Activated CD4-positive, alpha-beta T cell treated with anti-CD3 and anti-CD28 coated beads, Interleukin-2, amount 10 ng/mL, durations not matched to agents 7 days and 5 days (primary cell): ENCODE results near the gene FAM131B. TPM values are rescaled to one million over a fixed set of nuclear protein-coding genes. Genes with fewer than 3 reads are reported as not detected.

Source experiments
- CTCF ChIA-PET: fragments of 350-600 bp; sonication (Branson Sonifier 250); formaldehyde crosslinking; loops from one replicate; lab custom pipeline; 2021; ENCODE audit warnings: antibody characterized with exemption; lab: Charles Lee
- POLR2A ChIA-PET: fragments of 350-600 bp; sonication (Branson Sonifier 250); formaldehyde crosslinking; loops from one replicate; lab custom pipeline; 2021; ENCODE audit warnings: antibody characterized with exemption; lab: Charles Lee
- DNase-seq: peaks from one replicate; pipeline ENCODE4 v3.0.0-alpha.2; 2020
- H3K27ac Mint-ChIP-seq: one replicate; pipeline ENCODE4 v1.8.0; 2021; ENCODE audit warnings: mild to moderate bottlenecking, moderate library complexity, mixed read lengths
- H3K27me3 Mint-ChIP-seq: one replicate; pipeline ENCODE4 v1.8.0; 2021; ENCODE audit warnings: mixed read lengths
- H3K36me3 Mint-ChIP-seq: one replicate; pipeline ENCODE4 v1.8.0; 2021; ENCODE audit warnings: low read depth, mixed read lengths
- H3K4me1 Mint-ChIP-seq: one replicate; pipeline ENCODE4 v1.8.0; 2021; ENCODE audit warnings: mixed read lengths
- H3K4me3 Mint-ChIP-seq: one replicate; pipeline ENCODE4 v1.8.0; 2021; ENCODE audit warnings: mild to moderate bottlenecking, moderate library complexity, mixed read lengths
- H3K9me3 Mint-ChIP-seq: one replicate; pipeline ENCODE4 v1.8.0; 2021; ENCODE audit warnings: mixed read lengths
- total RNA-seq, 2 experiments: library from RNA; stranded (reverse); gene quantifications; one replicate each; pipeline ENCODE4 v1.2.3, GENCODE V29; 2021

The FAM131B gene
- total RNA-seq, 2 experiments from 2014 or later: 0.29 to 0.30 TPM

DNA sequence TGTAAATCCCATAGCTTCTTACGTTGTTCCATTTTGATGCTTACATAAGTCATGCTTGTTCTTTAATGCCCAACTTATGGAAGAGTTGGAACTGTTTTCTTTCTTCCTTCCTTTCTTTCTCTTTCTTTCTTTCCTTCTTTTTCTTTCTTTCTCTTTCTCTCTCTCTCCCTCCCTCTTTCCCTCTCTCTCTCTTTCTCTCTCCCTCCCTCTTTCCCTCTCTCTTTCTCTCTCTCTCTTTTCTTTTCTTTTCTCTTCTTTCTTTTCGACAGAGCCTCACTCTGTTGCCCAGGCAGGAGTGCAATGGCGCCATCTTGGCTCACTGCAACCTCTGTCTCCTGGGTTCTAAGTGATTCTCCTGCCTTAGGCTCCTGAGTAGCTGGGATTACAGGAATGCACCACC lies 18.9 kb downstream of the FAM131B start:
- POLR2A ChIA-PET: no interaction called here

DNA sequence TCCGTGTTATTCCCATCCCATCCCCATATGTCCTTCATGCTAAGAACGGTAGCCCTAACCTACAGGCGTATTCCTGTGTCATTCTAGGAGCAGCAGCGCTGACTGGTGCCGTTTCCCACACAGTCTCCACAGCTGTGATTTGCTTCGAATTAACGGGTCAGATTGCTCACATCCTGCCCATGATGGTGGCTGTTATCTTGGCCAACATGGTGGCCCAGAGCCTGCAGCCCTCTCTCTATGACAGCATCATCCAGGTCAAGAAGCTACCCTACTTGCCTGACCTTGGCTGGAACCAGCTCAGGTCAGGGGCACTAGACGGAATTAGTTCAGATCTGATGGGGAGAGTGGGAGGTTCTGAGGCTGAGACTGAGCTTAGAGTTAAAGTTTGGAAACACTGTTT lies 20.7 kb downstream of the FAM131B start:
- ChIA-PET POLR2A (no interaction called here), CTCF (interaction anchor here (0.6 to 1.1 kb wide), 3 partner anchors 15 to 60 kb away, joined by 3 to 5 read pairs (median 4); no protein-coding TSS in a partner anchor)
- peaks cover 36% of the 10 kb centered on the region for H3K27me3 Mint-ChIP-seq
- DNase-seq: no peak
- no peak overlapping the region for H3K4me3 Mint-ChIP-seq
- H3K27ac Mint-ChIP-seq: no peak overlapping the region
- H3K9me3 Mint-ChIP-seq: no peaks in the 10 kb centered on the region
- H3K36me3 Mint-ChIP-seq: no peaks in the 10 kb centered on the region
- peaks cover 9% of the 10 kb centered on the region for H3K4me1 Mint-ChIP-seq

More for the DNA sequence above, 18.9 kb downstream of the FAM131B start:
- Mint-ChIP-seq H3K9me3 (no peaks in the 10 kb centered on the region), H3K4me1 (peaks cover 9% of the 10 kb centered on the region), H3K27ac (no peak overlapping the region), H3K4me3 (no peak overlapping the region), H3K27me3 (peaks cover 34% of the 10 kb centered on the region), H3K36me3 (no peaks in the 10 kb centered on the region)
- CTCF ChIA-PET: interaction anchor here (0.6 to 1.0 kb wide), 4 partner anchors 14 to 104 kb away, joined by 3 read pairs; no protein-coding TSS in a partner anchor
- no peak for DNase-seq

DNA sequence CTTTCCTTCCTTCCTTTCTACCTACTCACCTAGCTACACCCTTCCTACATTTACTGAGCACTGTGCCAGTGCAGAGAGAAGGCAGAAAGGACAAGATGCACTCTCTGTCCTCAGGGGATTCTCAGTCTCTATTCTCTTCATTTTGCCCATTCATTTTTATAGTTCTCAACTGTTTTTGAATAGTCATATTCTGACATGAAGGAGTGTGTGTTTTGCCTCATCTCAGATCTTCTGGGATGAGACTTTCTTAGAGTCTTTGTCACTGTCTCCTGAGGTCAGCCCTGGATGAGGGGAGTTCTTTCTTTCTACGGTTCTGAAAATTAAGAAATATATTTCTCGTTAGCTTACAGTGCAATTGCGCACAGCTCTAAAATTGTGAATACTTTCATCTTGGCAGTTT lies 25.3 kb downstream of the FAM131B start:
- H3K36me3 Mint-ChIP-seq: no peaks in the 10 kb centered on the region

DNA sequence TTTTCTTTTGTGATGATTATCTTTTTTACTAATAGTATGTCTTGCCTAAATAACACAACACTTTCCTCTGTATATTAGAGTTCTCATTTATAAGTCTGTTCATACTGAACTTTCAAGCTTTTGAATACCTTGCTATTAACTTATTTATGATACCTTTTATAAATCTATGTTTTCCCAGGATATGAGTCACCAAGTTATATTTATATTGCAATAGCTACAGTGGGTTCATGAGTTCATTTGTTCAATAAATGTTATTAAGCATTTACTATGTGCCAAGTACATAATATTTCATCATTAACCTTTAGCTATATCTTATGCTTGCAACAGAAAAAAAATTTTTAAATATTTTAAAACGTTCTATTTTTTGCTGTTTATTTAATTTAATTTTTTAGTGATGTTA lies 28.3 kb downstream of the FAM131B start:
- CTCF ChIA-PET: interaction anchor here (0.7 to 2.4 kb wide), 3 partner anchors 11 to 576 kb away, joined by 3 to 10 read pairs (median 7); no protein-coding TSS in a partner anchor
- Mint-ChIP-seq H3K36me3 (no peaks in the 10 kb centered on the region), H3K4me3 (no peak overlapping the region)

More for the DNA sequence above, 25.3 kb downstream of the FAM131B start:
- Mint-ChIP-seq H3K4me3 (no peak overlapping the region), H3K27me3 (peaks cover 42% of the 10 kb centered on the region), H3K27ac (no peak overlapping the region), H3K9me3 (no peaks in the 10 kb centered on the region), H3K4me1 (no peaks in the 10 kb centered on the region)
- DNase-seq: no peak
- CTCF ChIA-PET: interaction anchor here (0.6 to 1.4 kb wide), 5 partner anchors 8 to 97 kb away, joined by 3 to 5 read pairs (median 4); no protein-coding TSS in a partner anchor
- POLR2A ChIA-PET: no interaction called here

DNA sequence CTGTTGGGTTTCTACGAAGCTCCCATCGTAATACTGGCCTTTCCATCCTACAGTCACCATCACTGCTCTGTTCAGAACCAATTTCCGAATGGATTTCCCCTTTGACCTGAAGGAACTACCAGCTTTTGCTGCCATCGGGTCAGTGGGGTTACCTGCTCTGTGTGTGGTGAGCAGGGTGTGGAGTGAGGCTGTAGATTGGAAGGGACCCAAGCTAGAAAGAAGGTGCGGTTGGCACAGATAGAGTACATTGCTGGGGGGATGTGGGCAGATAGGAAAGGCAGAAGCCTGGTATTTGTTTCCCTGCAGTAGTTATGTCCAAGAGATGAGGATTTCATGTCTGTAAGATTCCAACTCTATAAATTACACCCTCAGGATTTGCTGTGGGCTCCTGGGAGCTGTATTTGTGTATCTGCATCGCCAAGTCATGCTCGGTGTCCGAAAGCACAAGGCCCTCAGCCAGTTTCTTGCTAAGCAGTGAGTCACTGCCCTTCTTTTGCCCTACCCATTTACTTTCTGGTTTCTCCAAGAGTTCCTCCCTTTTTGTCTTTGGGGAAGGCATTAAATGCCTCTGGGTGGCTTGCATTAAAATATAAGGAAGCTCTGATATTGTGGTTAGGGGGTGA lies 31.2 kb downstream of the FAM131B start:
- H3K27me3 Mint-ChIP-seq: peaks cover 24% of the 10 kb centered on the region
- no peaks in the 10 kb centered on the region for H3K9me3 Mint-ChIP-seq
- H3K4me3 Mint-ChIP-seq: no peak overlapping the region
- CTCF ChIA-PET: interaction anchor here (0.6 to 1.3 kb wide), 2 partner anchors 11 to 110 kb away, joined by 3 read pairs; no protein-coding TSS in a partner anchor
- H3K27ac Mint-ChIP-seq: no peak overlapping the region
- H3K4me1 Mint-ChIP-seq: peaks cover 2% of the 10 kb centered on the region
- no peaks in the 10 kb centered on the region for H3K36me3 Mint-ChIP-seq
- POLR2A ChIA-PET: no interaction called here
- no peak for DNase-seq

More for the DNA sequence above, 28.3 kb downstream of the FAM131B start:
- no peaks in the 10 kb centered on the region for H3K4me1 Mint-ChIP-seq
- H3K27ac Mint-ChIP-seq: no peak overlapping the region
- no peaks in the 10 kb centered on the region for H3K9me3 Mint-ChIP-seq
- peaks cover 37% of the 10 kb centered on the region for H3K27me3 Mint-ChIP-seq
- POLR2A ChIA-PET: no interaction called here
- no peak for DNase-seq

DNA sequence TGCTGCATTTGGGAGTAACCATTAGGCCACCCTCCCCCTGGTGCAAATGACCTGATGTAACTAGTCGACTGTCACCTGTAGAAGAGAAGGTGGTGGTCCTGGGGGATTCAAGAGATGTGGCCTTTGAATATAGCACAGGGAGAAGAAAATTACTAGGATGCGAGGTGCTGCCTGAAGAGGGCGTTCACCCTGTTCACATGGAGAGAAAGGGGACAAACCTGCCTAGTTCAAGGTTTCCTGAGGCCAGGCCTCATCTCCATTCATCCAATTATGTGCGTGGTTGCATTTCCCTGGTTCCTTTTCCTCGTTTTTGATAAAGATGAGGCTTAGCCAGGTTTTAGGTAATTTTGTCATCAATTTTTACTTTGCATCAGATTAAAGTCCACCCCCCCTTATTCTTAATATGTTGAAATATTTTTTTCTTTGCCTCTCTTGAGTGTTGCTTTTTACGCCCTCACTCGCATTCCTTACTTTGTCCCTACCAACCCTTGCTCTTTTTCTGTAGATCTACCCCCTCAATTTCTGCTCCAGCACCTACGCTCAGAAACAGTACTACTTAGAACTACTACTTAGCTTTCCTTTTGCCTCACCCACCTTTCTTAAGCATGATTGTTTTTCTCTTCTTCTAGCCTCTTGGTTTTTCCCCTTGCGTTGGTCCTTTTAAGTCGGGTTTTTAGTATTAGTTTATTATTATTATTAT lies 32.9 kb downstream of the FAM131B start:
- peaks cover 16% of the 10 kb centered on the region for H3K4me1 Mint-ChIP-seq
- H3K4me3 Mint-ChIP-seq: no peak overlapping the region
- DNase-seq: no peak
- ChIA-PET CTCF (interaction anchor here (1.2 kb wide), 1 partner anchor 93 kb away, joined by 3 read pairs; no protein-coding TSS in a partner anchor), POLR2A (no interaction called here)
- peaks cover 15% of the 10 kb centered on the region for H3K27me3 Mint-ChIP-seq
- H3K9me3 Mint-ChIP-seq: no peaks in the 10 kb centered on the region
- no peaks in the 10 kb centered on the region for H3K36me3 Mint-ChIP-seq
- H3K27ac Mint-ChIP-seq: no peak overlapping the region

DNA sequence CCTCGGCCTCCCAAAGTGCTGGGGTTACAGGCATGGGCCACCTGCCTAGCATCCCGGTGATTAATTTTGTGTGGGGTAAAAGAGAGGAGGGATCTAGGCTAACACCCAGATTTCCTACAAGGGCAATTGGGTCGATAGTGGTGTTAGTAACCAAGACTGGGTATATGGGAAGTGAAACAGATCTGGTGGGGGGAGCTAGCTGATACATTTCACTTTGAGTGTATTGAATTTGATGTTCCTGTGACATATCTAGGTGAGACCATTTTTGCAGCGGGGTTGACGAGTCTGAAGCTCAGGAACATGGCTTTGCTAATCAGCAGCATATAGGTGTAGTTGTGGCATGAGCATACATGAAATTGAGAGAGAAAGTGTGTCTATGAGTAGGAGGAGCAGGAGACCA lies 34.6 kb downstream of the FAM131B start:
- H3K4me1 Mint-ChIP-seq: peaks cover 16% of the 10 kb centered on the region
- CTCF ChIA-PET: interaction anchor here (0.7 to 1.9 kb wide), 2 partner anchors 9 kb away, joined by 3 to 4 read pairs; no protein-coding TSS in a partner anchor
- no peak overlapping the region for H3K27ac Mint-ChIP-seq
- no peak for DNase-seq
- H3K4me3 Mint-ChIP-seq: no peak overlapping the region
- H3K9me3 Mint-ChIP-seq: no peaks in the 10 kb centered on the region
- H3K27me3 Mint-ChIP-seq: peaks cover 10% of the 10 kb centered on the region
- POLR2A ChIA-PET: no interaction called here
- no peaks in the 10 kb centered on the region for H3K36me3 Mint-ChIP-seq

DNA sequence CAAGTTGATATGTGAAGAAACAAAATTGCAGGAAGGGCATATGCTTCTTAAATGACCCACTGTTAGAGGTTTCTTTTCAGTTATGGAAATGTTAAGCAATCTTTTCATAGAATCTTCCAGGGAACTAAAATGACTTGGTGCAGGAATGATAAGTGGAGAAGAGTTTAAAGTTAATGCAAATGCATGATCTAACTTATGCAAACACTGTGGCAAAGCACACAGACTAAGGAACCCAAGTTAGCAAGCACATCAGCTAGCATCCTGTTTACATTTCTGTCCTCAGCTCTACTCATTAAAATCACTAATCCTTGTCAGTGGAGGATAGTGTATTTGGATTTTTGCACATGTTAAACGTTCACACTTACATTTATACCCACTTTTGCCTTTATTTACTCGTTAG lies 37.3 kb downstream of the FAM131B start:
- DNase-seq: no peak
- Mint-ChIP-seq H3K27ac (peak overlapping the region; percentile 14), H3K36me3 (no peaks in the 10 kb centered on the region), H3K9me3 (no peaks in the 10 kb centered on the region), H3K4me1 (peaks cover 16% of the 10 kb centered on the region), H3K27me3 (peaks cover 7% of the 10 kb centered on the region), H3K4me3 (no peak overlapping the region)
- CTCF ChIA-PET: interaction anchor here (0.8 to 1.1 kb wide), 3 partner anchors 12 to 55 kb away, joined by 4 to 5 read pairs (median 4); no protein-coding TSS in a partner anchor
- POLR2A ChIA-PET: no interaction called here

DNA sequence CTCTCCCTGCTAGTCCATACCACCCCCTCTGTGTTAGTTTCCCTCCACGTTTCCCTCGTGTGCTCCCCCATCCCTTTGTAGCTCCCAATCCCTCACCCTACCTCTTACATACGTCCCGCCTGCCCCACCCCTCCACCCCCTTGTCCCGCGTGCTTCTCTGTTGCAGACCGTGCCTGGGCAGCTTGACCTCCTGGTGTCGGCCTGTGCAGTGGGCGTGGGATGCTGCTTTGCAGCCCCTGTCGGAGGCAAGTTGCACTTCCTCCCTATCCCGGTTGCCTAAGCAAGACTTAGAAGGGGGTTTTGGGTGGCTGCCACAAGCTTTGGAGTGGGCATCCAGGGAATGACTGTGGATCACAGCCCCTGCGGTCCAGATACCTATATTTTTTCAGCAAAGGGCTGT lies 38.9 kb downstream of the FAM131B start:
- no peak for DNase-seq
- H3K4me1 Mint-ChIP-seq: peaks cover 16% of the 10 kb centered on the region
- H3K27ac Mint-ChIP-seq: no peak overlapping the region
- no peak overlapping the region for H3K4me3 Mint-ChIP-seq
- no peaks in the 10 kb centered on the region for H3K36me3 Mint-ChIP-seq
- H3K27me3 Mint-ChIP-seq: peaks cover 10% of the 10 kb centered on the region
- ChIA-PET POLR2A (no interaction called here), CTCF (interaction anchor here (1.5 to 1.7 kb wide), 2 partner anchors 24 to 60 kb away, joined by 4 to 5 read pairs; partner anchors contain the start of gene GSTK1)
- H3K9me3 Mint-ChIP-seq: no peaks in the 10 kb centered on the region

DNA sequence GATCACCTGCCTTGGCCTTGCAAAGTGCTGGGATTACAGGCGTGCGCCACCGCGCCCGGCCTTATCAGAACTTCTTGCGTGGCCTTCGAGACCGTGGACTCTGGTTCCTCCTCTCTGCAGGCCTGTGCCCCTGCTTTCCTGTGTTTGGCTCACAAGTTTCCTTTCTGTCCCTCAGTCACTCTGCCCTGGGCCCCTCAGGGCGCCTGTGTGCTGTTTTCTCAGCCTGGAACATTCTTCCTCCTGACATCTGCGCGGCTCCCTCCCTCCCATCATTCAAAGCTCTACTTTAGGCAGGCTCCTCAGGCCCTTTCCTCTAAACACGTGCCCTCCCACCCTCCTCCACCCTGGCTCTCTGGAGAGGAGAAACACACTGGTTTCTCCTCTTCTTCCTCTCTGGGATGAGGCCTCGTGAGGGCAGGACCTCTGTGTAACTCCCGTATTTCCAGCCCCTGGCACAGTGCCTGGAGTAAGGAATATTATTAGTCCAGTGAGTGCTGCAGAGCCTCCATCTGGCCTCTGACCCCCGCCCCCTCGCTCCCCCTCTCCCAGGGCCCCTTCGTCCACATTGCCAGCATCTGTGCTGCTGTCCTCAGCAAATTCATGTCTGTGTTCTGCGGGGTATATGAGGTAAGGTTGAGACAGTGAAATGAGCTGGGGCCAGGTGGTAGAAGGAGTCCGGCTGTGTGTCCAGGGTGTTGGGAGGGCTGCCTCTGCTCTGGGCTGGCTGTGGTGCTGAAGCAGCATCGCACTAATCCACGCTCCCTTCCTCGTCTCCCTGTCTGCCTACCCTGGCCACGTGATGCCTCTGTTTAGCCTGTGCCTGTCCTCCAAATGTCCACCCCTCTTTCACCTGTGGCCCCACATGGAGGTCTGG lies 39.5 kb downstream of the FAM131B start:
- H3K9me3 Mint-ChIP-seq: no peaks in the 10 kb centered on the region
- H3K4me3 Mint-ChIP-seq: no peak overlapping the region
- H3K27me3 Mint-ChIP-seq: peaks cover 9% of the 10 kb centered on the region
- no peaks in the 10 kb centered on the region for H3K36me3 Mint-ChIP-seq
- H3K27ac Mint-ChIP-seq: peak overlapping the region; percentile 10
- peaks cover 16% of the 10 kb centered on the region for H3K4me1 Mint-ChIP-seq
- POLR2A ChIA-PET: no interaction called here
- DNase-seq: no peak
- CTCF ChIA-PET: interaction anchor here (1.7 kb wide), 1 partner anchor 23 kb away, joined by 5 read pairs; no protein-coding TSS in a partner anchor

DNA sequence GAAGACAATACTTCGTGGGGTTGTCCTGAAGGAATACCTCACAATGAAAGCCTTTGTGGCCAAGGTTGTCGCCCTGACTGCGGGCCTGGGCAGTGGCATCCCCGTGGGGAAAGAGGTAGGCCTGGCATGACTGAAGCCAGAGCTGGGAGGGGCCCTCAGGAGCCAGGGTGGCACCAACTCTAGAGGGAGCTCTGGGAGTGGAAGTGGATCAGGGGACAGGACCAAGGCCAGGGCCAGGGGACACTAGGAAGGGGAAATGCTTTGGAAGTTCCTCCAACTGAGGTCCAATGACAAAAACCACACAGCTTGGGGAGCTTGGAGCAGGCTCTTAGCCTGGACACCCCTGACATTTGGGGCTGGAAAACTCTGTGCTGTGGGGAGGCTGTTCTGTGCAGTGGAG lies 40.8 kb downstream of the FAM131B start:
- CTCF ChIA-PET: interaction anchor here (0.6 kb wide), 1 partner anchor 34 kb away, joined by 3 read pairs; the partner anchor contains the start of gene CASP2
- no peaks in the 10 kb centered on the region for H3K36me3 Mint-ChIP-seq
- POLR2A ChIA-PET: no interaction called here
- peaks cover 8% of the 10 kb centered on the region for H3K27me3 Mint-ChIP-seq
- peaks cover 18% of the 10 kb centered on the region for H3K4me1 Mint-ChIP-seq
- no peaks in the 10 kb centered on the region for H3K9me3 Mint-ChIP-seq
- DNase-seq: no peak
- no peak overlapping the region for H3K4me3 Mint-ChIP-seq
- H3K27ac Mint-ChIP-seq: no peak overlapping the region

DNA sequence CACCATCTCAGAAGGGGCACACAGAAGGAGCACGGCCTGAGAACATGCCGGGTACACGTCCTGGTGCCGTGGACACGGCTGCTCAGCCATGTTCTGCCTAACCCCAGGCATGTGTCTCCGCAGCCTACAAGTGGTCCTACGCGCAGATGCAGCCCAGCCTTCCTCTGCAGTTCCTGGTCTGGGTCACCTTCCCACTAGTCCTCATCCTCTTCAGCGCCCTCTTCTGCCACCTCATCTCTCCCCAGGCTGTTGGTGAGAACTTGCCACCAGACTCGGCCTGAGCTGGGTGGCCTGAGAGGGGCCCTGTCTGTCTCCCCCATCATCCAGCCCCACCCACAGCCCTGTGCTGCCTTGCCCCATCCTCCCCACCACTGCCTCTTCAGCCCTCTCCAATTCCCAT lies 41.3 kb downstream of the FAM131B start:
- ChIA-PET CTCF (interaction anchor here (0.6 kb wide), 1 partner anchor 33 kb away, joined by 3 read pairs; the partner anchor contains the start of gene CASP2), POLR2A (no interaction called here)
- peaks cover 17% of the 10 kb centered on the region for H3K4me1 Mint-ChIP-seq
- H3K9me3 Mint-ChIP-seq: no peaks in the 10 kb centered on the region
- no peak overlapping the region for H3K27ac Mint-ChIP-seq
- no peak for DNase-seq
- no peaks in the 10 kb centered on the region for H3K36me3 Mint-ChIP-seq
- H3K4me3 Mint-ChIP-seq: no peak overlapping the region
- peaks cover 8% of the 10 kb centered on the region for H3K27me3 Mint-ChIP-seq
